PC-3 (cell line): ENCODE measurements around the gene RNF17. TPM values are rescaled to one million over a fixed set of nuclear protein-coding genes. Genes with fewer than 3 reads are reported as not detected.

Experiments used
- ATAC-seq: fragments of 200-7000 bp; cut with Tn5 transposase; 2 replicates; pipeline ENCODE4 v1.9.1; 2020; ENCODE audit warnings: mild to moderate bottlenecking, moderate library complexity
- BruUV-seq: library from RNA; stranded (reverse); fragments of 400-500 nt; replicated peaks from 2 replicates; lab custom pipeline; 2021; lab: Mats Ljungman, UMichigan
- CTCF ChIA-PET: fragments of 300-600 bp; sonication (Branson Sonifier 250); formaldehyde crosslinking; loops from one replicate; lab custom pipeline; 2022; ENCODE audit warnings: antibody characterized with exemption; lab: Charles Lee
- POLR2A ChIA-PET: fragments of 300-600 bp; sonication (Branson Sonifier 250); formaldehyde crosslinking; loops from one replicate; lab custom pipeline; 2022; ENCODE audit warnings: antibody characterized with exemption; ENCODE audit not compliant: unreplicated experiment; lab: Charles Lee
- DNase-seq: peaks from one replicate; pipeline ENCODE4 v3.0.0-alpha.2; 2015
- H2AFZ ChIP-seq: fragments of 300-600 bp; sonication (generic); 2 replicates; pipeline ENCODE4 v1.6.0; 2016; ENCODE audit warnings: antibody characterized with exemption, low read length
- H3F3A ChIP-seq: fragments of 300-600 bp; sonication (generic); one replicate; pipeline ENCODE4 v1.6.0; 2017; ENCODE audit warnings: antibody characterized with exemption, low read length, control low read depth, mild to moderate bottlenecking; ENCODE audit not compliant: unreplicated experiment
- H3K27ac ChIP-seq: fragments of 300-600 bp; sonication (generic); 2 replicates; pipeline ENCODE4 v1.5.1; 2016; ENCODE audit warnings: mild to moderate bottlenecking, low read length
- H3K27me3 ChIP-seq: fragments of 300-600 bp; sonication (generic); 2 replicates; pipeline ENCODE4 v1.6.1; 2016; ENCODE audit warnings: low read length, mixed read lengths
- H3K36me3 ChIP-seq: fragments of 300-600 bp; sonication (generic); 2 replicates; pipeline ENCODE4 v1.6.1; 2016; ENCODE audit warnings: low read depth, mixed run types, low read length, mixed read lengths
- H3K4me1 ChIP-seq: fragments of 300-600 bp; sonication (generic); 2 replicates; pipeline ENCODE4 v1.5.1; 2016; ENCODE audit warnings: low read length; ENCODE audit not compliant: insufficient read depth
- H3K4me2 ChIP-seq: fragments of 300-600 bp; sonication (generic); 2 replicates; pipeline ENCODE4 v1.6.0; 2016; ENCODE audit warnings: low read length
- H3K4me3 ChIP-seq: fragments of 300-600 bp; sonication (generic); 2 replicates; pipeline ENCODE4 v1.5.1; 2016; ENCODE audit warnings: mild to moderate bottlenecking, low read length, mixed read lengths
- H3K79me2 ChIP-seq: fragments of 300-600 bp; sonication (generic); 2 replicates; pipeline ENCODE4 v1.6.1; 2017; ENCODE audit warnings: low read length, mixed read lengths
- H3K9ac ChIP-seq: fragments of 300-600 bp; sonication (generic); 2 replicates; pipeline ENCODE4 v1.6.0; 2016; ENCODE audit warnings: mild to moderate bottlenecking, low read length
- H3K9me2 ChIP-seq: fragments of 300-600 bp; sonication (generic); replicated peaks from 2 replicates; pipeline ENCODE4 v1.6.1; 2016; ENCODE audit warnings: mixed run types, low read length, mixed read lengths
- H3K9me3 ChIP-seq: fragments of 300-600 bp; sonication (generic); 2 replicates; pipeline ENCODE4 v1.6.1; 2016; ENCODE audit warnings: low read length, mixed read lengths
- H4K20me1 ChIP-seq: fragments of 300-600 bp; sonication (generic); 2 replicates; pipeline ENCODE4 v1.6.1; 2016; ENCODE audit warnings: low read length, mixed read lengths
- EZH2 ChIP-seq: fragments of 300-600 bp; sonication (generic); IDR thresholded peaks from one replicate; pipeline ENCODE4 v1.6.1; 2017; ENCODE audit warnings: antibody characterized with exemption, mild to moderate bottlenecking, low read length; ENCODE audit not compliant: unreplicated experiment
- EZH2phosphoT487 ChIP-seq: fragments of 300-600 bp; sonication (generic); IDR thresholded peaks from 2 replicates; pipeline ENCODE4 v1.6.1; 2018; ENCODE audit warnings: mild to moderate bottlenecking, antibody characterized with exemption, low read length, borderline replicate concordance
- intact Hi-C: fragments of 100-400 bp; cut with micrococcal nuclease; formaldehyde crosslinking; loops from 2 replicates; pipeline ENCODE4 v1.9.0; 2023
- total RNA-seq: library from RNA; depleted of rRNA; stranded (reverse); fragments of >200 nt; gene quantifications from 2 replicates; pipeline ENCODE4 v1.2.3, GENCODE V29; 2014
- TF ChIP-seq, protein P1 (sequence below): fragments of 300-600 bp; sonication (generic); conservative IDR thresholded peaks from 2 replicates; pipeline ENCODE4 v1.5.1; 2017; ENCODE audit warnings: antibody characterized with exemption, low read depth, mild to moderate bottlenecking, low read length

RNF17 gene
- total RNA-seq, 1 experiment from 2014 or later: not detected

DNA sequence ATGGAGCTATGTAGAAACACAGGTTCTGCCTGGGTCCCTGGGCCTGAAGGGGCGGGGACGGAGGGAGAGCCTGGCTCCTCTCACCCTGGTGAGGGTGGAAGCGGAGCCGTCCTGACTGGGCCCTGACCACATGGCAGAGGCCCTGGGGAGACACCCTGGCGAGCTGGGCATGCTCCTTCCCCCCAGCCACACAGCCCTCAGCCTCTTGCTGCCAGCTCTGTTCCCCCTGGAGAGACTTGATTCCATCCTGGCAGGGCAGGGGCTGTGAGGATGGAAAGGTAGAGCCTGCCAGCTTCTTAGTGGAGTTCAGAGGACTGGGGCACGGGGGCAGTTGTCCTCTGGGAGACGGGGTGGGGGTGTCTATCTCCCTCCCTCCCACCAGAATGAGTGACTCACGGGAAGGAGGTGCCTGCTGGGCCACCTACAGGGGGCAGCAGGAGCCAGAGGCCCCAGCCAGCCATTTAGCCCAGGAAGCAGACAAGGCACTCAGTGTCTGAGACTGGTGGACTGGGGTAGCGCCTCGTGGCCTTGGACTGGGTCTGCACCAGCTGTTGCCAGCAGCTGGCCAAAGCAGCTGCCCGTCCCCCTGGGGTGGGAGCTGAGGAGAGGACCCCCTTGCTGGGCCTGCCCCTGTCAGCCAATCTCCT lies 22.8 kb upstream of the RNF17 start:
- H3K4me2 ChIP-seq: no peak overlapping the region
- ChIA-PET CTCF (no interaction called here), POLR2A (no interaction called here)
- H2AFZ ChIP-seq: no peak overlapping the region
- H3K36me3 ChIP-seq: no peaks in the 10 kb centered on the region
- no peak overlapping the region for H3K27ac ChIP-seq
- H3K9me2 ChIP-seq: no peaks in the 10 kb centered on the region
- H3K9me3 ChIP-seq: no peaks in the 10 kb centered on the region
- no peaks in the 10 kb centered on the region for H3K79me2 ChIP-seq
- intact Hi-C loops: no loop called here
- no peak overlapping the region for H3K4me3 ChIP-seq
- H3K9ac ChIP-seq: no peak overlapping the region
- no TSS peak for BruUV-seq
- H3K27me3 ChIP-seq: no peaks in the 10 kb centered on the region
- H4K20me1 ChIP-seq: no peaks in the 10 kb centered on the region
- DNase-seq: no peak
- H3F3A ChIP-seq: no peaks in the 10 kb centered on the region
- no peak; the same call in 1 of the 2 replicates for ATAC-seq
- TF ChIP-seq EZH2phosphoT487 (no peak), EZH2 (no peak)
- TF ChIP-seq, protein P1, sequence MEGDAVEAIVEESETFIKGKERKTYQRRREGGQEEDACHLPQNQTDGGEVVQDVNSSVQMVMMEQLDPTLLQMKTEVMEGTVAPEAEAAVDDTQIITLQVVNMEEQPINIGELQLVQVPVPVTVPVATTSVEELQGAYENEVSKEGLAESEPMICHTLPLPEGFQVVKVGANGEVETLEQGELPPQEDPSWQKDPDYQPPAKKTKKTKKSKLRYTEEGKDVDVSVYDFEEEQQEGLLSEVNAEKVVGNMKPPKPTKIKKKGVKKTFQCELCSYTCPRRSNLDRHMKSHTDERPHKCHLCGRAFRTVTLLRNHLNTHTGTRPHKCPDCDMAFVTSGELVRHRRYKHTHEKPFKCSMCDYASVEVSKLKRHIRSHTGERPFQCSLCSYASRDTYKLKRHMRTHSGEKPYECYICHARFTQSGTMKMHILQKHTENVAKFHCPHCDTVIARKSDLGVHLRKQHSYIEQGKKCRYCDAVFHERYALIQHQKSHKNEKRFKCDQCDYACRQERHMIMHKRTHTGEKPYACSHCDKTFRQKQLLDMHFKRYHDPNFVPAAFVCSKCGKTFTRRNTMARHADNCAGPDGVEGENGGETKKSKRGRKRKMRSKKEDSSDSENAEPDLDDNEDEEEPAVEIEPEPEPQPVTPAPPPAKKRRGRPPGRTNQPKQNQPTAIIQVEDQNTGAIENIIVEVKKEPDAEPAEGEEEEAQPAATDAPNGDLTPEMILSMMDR: no peak; the same call in 1 of the 2 replicates
- no peaks in the 10 kb centered on the region for H3K4me1 ChIP-seq

DNA sequence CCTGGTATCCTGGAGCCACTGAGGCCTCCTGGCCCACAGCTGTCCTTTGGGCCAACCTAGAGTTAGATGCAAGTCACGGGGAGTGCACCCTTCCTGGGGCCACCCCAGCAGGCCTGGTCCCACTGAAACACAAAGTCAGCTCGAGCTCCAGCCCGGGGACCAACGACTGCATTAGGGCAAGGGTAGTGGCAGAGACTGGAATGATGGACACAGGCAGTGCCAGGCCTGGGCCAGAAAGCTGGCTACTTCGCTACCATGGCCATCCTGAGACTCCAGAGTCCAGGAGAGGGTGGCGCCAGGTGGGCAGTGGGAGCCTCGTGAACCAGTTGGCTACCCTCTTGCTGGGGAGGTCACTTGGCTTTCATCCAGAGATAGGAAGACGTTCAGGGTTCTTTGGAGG lies 22.2 kb upstream of the RNF17 start:
- Histone ChIP-seq H3K4me2 (no peak overlapping the region), H2AFZ (no peak overlapping the region), H3K9me2 (no peaks in the 10 kb centered on the region), H3K9ac (no peak overlapping the region), H3K4me3 (no peak overlapping the region), H3F3A (no peaks in the 10 kb centered on the region), H4K20me1 (no peaks in the 10 kb centered on the region), H3K27ac (no peak overlapping the region), H3K27me3 (peaks cover under 1% of the 10 kb centered on the region; the same call in 1 of the 2 replicates), H3K36me3 (no peaks in the 10 kb centered on the region), H3K9me3 (no peaks in the 10 kb centered on the region), H3K79me2 (no peaks in the 10 kb centered on the region), H3K4me1 (no peaks in the 10 kb centered on the region)
- no TSS peak for BruUV-seq
- TF ChIP-seq, protein P1: no peak
- no peak for TF ChIP-seq EZH2phosphoT487
- TF ChIP-seq EZH2: no peak
- ChIA-PET POLR2A (no interaction called here), CTCF (no interaction called here)
- DNase-seq: no peak
- intact Hi-C loops: no loop called here
- no peak for ATAC-seq

DNA sequence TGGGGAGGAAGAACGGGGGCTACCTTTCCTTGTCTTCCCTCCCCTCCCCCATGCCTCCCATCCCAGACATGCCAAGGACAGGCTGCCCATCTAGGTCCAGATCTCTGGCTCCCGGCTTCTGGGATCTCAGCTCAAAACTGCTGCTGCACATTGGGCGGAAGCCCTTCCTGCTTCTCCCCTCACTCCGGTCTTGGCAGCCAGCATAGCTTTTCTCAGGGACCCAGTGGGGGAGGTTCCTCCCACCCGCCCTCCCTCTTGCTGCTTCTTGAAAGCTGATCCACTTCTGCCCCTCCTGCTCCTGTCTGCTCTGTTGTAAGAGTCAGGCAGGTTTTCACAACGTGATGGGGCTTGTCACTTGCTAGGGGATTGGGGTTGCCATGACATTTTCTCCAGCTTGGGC lies 21.7 kb upstream of the RNF17 start:
- CTCF ChIA-PET: no interaction called here
- no TSS peak for BruUV-seq
- POLR2A ChIA-PET: no interaction called here

More for the DNA sequence above, 21.7 kb upstream of the RNF17 start:
- H3K4me3 ChIP-seq: no peak overlapping the region
- H3K27ac ChIP-seq: no peak overlapping the region
- no peak overlapping the region for H3K9ac ChIP-seq
- TF ChIP-seq, protein P1: no peak
- TF ChIP-seq EZH2 (no peak), EZH2phosphoT487 (no peak)
- no peak overlapping the region for H2AFZ ChIP-seq
- intact Hi-C loops: no loop called here
- H3K4me2 ChIP-seq: no peak overlapping the region
- H3K79me2 ChIP-seq: no peaks in the 10 kb centered on the region
- no peaks in the 10 kb centered on the region for H3F3A ChIP-seq
- no peaks in the 10 kb centered on the region for H3K9me3 ChIP-seq
- peaks cover 6% of the 10 kb centered on the region for H3K27me3 ChIP-seq
- ATAC-seq (no peak), DNase-seq (no peak)
- no peaks in the 10 kb centered on the region for H3K9me2 ChIP-seq
- H3K4me1 ChIP-seq: no peaks in the 10 kb centered on the region
- H3K36me3 ChIP-seq: no peaks in the 10 kb centered on the region
- no peaks in the 10 kb centered on the region for H4K20me1 ChIP-seq
